GM12872 (cell line): ENCODE results near the gene STH.

Experiments used
- CTCF ChIP-seq: IDR thresholded peaks from 3 replicates; pipeline ENCODE4 v1.5.1; 2011; ENCODE audit warnings: low read depth, mild to moderate bottlenecking, low read length, moderate library complexity; ENCODE audit not compliant: insufficient read depth

STH gene

DNA sequence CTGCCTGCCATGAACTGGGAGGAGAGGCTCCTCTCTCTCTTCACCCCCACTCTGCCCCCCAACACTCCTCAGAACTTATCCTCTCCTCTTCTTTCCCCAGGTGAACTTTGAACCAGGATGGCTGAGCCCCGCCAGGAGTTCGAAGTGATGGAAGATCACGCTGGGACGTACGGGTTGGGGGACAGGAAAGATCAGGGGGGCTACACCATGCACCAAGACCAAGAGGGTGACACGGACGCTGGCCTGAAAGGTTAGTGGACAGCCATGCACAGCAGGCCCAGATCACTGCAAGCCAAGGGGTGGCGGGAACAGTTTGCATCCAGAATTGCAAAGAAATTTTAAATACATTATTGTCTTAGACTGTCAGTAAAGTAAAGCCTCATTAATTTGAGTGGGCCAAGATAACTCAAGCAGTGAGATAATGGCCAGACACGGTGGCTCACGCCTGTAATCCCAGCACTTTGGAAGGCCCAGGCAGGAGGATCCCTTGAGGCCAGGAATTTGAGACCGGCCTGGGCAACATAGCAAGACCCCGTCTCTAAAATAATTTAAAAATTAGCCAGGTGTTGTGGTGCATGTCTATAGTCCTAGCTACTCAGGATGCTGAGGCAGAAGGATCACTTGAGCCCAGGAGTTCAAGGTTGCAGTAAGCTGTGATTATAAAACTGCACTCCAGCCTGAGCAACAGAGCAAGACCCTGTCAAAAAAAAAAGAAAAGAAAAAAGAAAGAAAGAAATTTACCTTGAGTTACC is 36.7 kb upstream of the STH start:
- TF ChIP-seq CTCF = no peak

GRCh38 chr17:45963283-45963682 is 35.8 kb upstream of the STH start:
- no peak for TF ChIP-seq CTCF

DNA sequence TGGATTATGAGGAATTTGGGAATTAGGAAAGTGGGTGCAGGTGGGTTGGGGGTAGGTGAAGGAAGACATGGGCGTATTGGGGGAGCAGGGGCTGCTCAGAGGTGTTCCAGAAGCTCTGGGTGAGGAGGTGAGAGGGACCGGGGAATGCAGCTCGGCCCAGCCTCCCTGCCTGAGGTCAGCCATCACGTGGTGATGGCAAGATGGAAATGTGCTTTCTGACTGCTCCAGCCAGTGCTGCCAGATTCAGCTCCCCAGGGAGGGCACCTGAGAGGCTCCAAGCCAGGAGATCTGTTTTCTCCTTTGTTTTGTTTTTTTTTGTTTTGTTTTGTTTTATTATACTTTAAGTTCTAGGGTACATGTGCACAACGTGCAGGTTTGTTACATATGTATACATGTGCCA is 35.2 kb upstream of the STH start:
- TF ChIP-seq CTCF = no peak

DNA sequence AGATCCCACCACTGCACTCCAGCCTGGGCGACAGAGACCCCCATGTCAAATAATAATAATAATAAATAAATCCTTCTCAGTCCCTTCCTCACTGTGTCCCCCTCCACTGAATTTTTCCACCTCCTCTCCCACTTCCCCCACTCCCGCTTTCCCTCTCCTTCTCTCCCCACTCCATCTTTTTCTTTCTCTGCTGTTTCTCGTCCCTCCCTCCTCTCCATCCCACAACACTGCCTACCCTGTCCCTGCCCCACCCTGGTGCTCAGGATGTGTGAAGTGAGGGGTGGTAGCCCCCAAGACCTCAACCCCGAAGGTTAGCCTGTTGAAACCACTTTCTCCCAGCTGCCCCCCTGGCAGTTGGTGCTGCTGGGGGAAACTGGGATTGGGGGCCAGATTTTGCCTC is 34.4 kb upstream of the STH start:
- no peak for TF ChIP-seq CTCF

DNA sequence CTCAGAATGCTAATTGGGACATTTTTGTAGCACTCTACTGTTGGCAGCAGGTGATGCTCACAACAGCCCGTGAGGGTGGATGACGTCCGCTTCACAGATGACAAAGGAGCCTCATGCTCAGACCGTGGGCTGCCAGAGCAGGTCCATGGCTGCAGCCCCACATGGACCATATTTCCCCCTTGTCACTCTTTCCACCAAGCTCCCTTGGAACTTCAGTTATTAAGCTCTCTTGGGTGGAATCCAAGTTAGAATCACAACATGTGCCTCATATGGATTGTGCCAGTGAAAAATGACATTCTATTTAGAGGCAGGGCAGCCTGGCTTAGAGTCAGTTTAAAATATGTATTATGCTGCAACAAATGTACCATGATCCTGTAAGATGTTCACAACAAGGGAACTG is 33.2 kb upstream of the STH start:
- no peak for TF ChIP-seq CTCF

- no peak for TF ChIP-seq CTCF
These were observed 32.3 kb upstream of the STH start for GRCh38 chr17:45966606-45967280.

GRCh38 chr17:45967378-45967777 is 31.7 kb upstream of the STH start:
- no peak for TF ChIP-seq CTCF
